HepG2 (cell line): ENCODE data around the gene CNOT10. TPM values are rescaled to one million over a fixed set of nuclear protein-coding genes. Genes with fewer than 3 reads are reported as not detected.

Experiments used
- ARID4A ChIP-seq: sonication (generic); formaldehyde crosslinking; IDR thresholded peaks from 2 replicates; pipeline ENCODE4 v1.5.0; 2020; ENCODE audit warnings: mild to moderate bottlenecking, missing genetic modification reagents, borderline replicate concordance
- FOXP1 ChIP-seq, 2 experiments: fragments of 450-650 bp in 1 of 2; IDR thresholded peaks; 2 replicates each; pipeline ENCODE4 v1.6.1; 2017 to 2018; ENCODE audit warnings: antibody characterized with exemption in 1 of 2
- HDAC1 ChIP-seq: sonication (generic); formaldehyde crosslinking; IDR thresholded peaks from 2 replicates; pipeline ENCODE4 v1.5.1; 2020; ENCODE audit warnings: mild to moderate bottlenecking, missing genetic modification reagents
- HNF1B ChIP-seq: sonication (generic); formaldehyde crosslinking; IDR thresholded peaks from 2 replicates; pipeline ENCODE4 v1.5.1; 2020; ENCODE audit warnings: mild to moderate bottlenecking, moderate library complexity, missing genetic modification reagents
- KDM6A ChIP-seq: IDR thresholded peaks from 2 replicates; pipeline ENCODE4 v1.6.1; 2016; ENCODE audit warnings: low read depth
- NFIC ChIP-seq: IDR thresholded peaks from 2 replicates; pipeline ENCODE4 v1.6.1; 2012; ENCODE audit warnings: mild to moderate bottlenecking, low read length, inconsistent platforms
- NFYB ChIP-seq: sonication (generic); formaldehyde crosslinking; IDR thresholded peaks from 2 replicates; pipeline ENCODE4 v1.4.0; 2020; ENCODE audit warnings: missing genetic modification reagents
- RARA ChIP-seq: IDR thresholded peaks from 2 replicates; pipeline ENCODE4 v1.6.1; 2016; ENCODE audit warnings: missing genetic modification reagents, missing compliant biosample characterization
- SP140L ChIP-seq: sonication (generic); formaldehyde crosslinking; IDR thresholded peaks from 2 replicates; pipeline ENCODE4 v1.4.0; 2020; ENCODE audit warnings: missing genetic modification reagents, borderline replicate concordance
- SRY ChIP-seq: sonication (generic); formaldehyde crosslinking; IDR thresholded peaks from 2 replicates; pipeline ENCODE4 v1.8.0; 2022; ENCODE audit warnings: mild to moderate bottlenecking, missing genetic modification reagents
- ZMAT3 ChIP-seq: sonication (generic); formaldehyde crosslinking; conservative IDR thresholded peaks from 2 replicates; pipeline ENCODE4 v1.7.0; 2021; ENCODE audit warnings: missing genetic modification reagents
- ZNF770 ChIP-seq: sonication (generic); formaldehyde crosslinking; IDR thresholded peaks from 2 replicates; pipeline ENCODE4 v1.5.0; 2020; ENCODE audit warnings: mild to moderate bottlenecking, missing genetic modification reagents
- polyA plus RNA-seq, 8 experiments: library from polyadenylated mRNA; depleted of rRNA in 3 of 8; stranded (reverse) in 7 of 8; unstranded in 1 of 8; fragments of >200 nt; fragmentation: Illumina TruSeq in 4 of 8; extraction: Trizol in 4 of 8; gene quantifications; 2 replicates each; pipeline versions ENCODE4 v1.2.1 to v1.2.3, GENCODE V29; 2011 to 2016; ENCODE audit warnings: low read depth in 4 of 8, missing spikeins in 1 of 8, mixed read lengths in 1 of 8; ENCODE audit not compliant: insufficient read depth in 1 of 8
- total RNA-seq, 5 experiments: library from RNA; depleted of rRNA; stranded (reverse); fragments of >200 nt; fragmentation: Illumina TruSeq; extraction: Trizol; gene quantifications; 2 replicates each; pipeline ENCODE4 v1.2.3, GENCODE V29; 2016; ENCODE audit warnings: low read depth in 1 of 5
- TF ChIP-seq, protein P1 (sequence below): sonication (generic); formaldehyde crosslinking; IDR thresholded peaks from 2 replicates; pipeline ENCODE4 v1.4.0; 2020; ENCODE audit warnings: mild to moderate bottlenecking, missing genetic modification reagents, borderline replicate concordance
- TF ChIP-seq, protein P2 (sequence below): IDR thresholded peaks from 2 replicates; pipeline ENCODE4 v1.6.1; 2016; ENCODE audit warnings: mild to moderate bottlenecking

CNOT10 gene
- total and polyA plus RNA-seq, 2 of the 13 experiments (the other 11 are each of a cell fraction or from before 2014, with no cell fraction given): 21.2 to 34.1 TPM

- TF ChIP-seq ARID4A (CRISPR knock-in tag) (peak; percentile 25; the same call in 1 of the 2 replicates), ZMAT3 (CRISPR knock-in tag) (no peak), NFYB (CRISPR knock-in tag) (no peak), ZNF770 (CRISPR knock-in tag) (peak; percentile 60; the same call in 1 of the 2 replicates), SRY (CRISPR knock-in tag) (no peak), NFIC (0 out of 2 replicates have a peak, but pooled peaks have one; percentile 45), SP140L (CRISPR knock-in tag) (no peak), RARA (peak; percentile 64), KDM6A (CRISPR knock-in tag) (no peak), HDAC1 (CRISPR knock-in tag) (0 out of 2 replicates have a peak, but pooled peaks have one; percentile 22), HNF1B (CRISPR knock-in tag) (peak; percentile 47; the same call in 1 of the 2 replicates), FOXP1 (IDR thresholded peaks at IDR 0.05) (no peak), FOXP1 (CRISPR knock-in tag; IDR thresholded peaks at IDR 0.05) (peak; percentile 85)
- TF ChIP-seq, protein P1, sequence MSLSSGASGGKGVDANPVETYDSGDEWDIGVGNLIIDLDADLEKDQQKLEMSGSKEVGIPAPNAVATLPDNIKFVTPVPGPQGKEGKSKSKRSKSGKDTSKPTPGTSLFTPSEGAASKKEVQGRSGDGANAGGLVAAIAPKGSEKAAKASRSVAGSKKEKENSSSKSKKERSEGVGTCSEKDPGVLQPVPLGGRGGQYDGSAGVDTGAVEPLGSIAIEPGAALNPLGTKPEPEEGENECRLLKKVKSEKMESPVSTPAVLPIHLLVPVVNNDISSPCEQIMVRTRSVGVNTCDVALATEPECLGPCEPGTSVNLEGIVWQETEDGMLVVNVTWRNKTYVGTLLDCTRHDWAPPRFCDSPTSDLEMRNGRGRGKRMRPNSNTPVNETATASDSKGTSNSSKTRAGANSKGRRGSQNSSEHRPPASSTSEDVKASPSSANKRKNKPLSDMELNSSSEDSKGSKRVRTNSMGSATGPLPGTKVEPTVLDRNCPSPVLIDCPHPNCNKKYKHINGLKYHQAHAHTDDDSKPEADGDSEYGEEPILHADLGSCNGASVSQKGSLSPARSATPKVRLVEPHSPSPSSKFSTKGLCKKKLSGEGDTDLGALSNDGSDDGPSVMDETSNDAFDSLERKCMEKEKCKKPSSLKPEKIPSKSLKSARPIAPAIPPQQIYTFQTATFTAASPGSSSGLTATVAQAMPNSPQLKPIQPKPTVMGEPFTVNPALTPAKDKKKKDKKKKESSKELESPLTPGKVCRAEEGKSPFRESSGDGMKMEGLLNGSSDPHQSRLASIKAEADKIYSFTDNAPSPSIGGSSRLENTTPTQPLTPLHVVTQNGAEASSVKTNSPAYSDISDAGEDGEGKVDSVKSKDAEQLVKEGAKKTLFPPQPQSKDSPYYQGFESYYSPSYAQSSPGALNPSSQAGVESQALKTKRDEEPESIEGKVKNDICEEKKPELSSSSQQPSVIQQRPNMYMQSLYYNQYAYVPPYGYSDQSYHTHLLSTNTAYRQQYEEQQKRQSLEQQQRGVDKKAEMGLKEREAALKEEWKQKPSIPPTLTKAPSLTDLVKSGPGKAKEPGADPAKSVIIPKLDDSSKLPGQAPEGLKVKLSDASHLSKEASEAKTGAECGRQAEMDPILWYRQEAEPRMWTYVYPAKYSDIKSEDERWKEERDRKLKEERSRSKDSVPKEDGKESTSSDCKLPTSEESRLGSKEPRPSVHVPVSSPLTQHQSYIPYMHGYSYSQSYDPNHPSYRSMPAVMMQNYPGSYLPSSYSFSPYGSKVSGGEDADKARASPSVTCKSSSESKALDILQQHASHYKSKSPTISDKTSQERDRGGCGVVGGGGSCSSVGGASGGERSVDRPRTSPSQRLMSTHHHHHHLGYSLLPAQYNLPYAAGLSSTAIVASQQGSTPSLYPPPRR: peak; percentile 57; the same call in 1 of the 2 replicates
- TF ChIP-seq, protein P2, sequence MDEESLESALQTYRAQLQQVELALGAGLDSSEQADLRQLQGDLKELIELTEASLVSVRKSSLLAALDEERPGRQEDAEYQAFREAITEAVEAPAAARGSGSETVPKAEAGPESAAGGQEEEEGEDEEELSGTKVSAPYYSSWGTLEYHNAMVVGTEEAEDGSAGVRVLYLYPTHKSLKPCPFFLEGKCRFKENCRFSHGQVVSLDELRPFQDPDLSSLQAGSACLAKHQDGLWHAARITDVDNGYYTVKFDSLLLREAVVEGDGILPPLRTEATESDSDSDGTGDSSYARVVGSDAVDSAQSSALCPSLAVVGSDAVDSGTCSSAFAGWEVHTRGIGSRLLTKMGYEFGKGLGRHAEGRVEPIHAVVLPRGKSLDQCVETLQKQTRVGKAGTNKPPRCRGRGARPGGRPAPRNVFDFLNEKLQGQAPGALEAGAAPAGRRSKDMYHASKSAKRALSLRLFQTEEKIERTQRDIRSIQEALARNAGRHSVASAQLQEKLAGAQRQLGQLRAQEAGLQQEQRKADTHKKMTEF (CRISPR knock-in tag): peak; percentile 34; the same call in 1 of the 2 replicates
Measured at GRCh38 chr3:32675650-32676049, 9.3 kb upstream of the CNOT10 start (continued).
